Measurements from ENCODE around the gene THSD4. TPM values are rescaled to one million over a fixed set of nuclear protein-coding genes. Genes with fewer than 3 reads are reported as not detected.
A peak's percentile ranks its signal among the peaks of the same experiment; 100 is the strongest.

Gene THSD4
- total RNA-seq, 1 donor from 2014 or later: 1.4 TPM

DNA sequence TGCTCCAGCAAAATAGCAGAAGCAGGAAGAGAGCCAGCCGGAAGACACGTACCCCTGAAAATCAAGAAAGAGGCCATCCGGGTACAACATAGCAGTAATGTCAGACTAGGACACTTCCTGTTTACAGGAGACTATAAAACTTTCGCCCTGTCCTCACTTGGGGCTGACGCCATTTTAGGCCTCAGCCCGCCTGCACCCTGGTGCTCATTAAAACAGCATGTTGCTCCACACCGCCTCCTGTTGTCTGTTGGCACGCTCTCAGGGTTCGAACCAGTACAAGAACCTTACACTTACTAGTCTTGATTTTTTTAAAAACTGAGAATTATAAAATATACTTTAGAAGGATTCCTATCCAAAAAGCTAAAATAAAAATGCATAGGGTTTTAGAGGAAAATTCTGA, 535.3 kb downstream of the THSD4 start:
- Mint-ChIP-seq H3K9me3 (no peaks in the 10 kb centered on the region), H3K4me1 (no peaks in the 10 kb centered on the region), H3K27ac (ENCODE audit: unreplicated experiment) (no peak overlapping the region), H3K27me3 (ENCODE audit: low read depth) (peaks cover 4% of the 10 kb centered on the region), H3K36me3 (ENCODE audit: low read depth) (no peaks in the 10 kb centered on the region), H3K4me3 (no peak overlapping the region)
- no peak for TF ChIP-seq CTCF (conservative IDR thresholded peaks at IDR 0.05)
- no peak for DNase-seq (ENCODE audit: low read depth, low spot score)

DNA sequence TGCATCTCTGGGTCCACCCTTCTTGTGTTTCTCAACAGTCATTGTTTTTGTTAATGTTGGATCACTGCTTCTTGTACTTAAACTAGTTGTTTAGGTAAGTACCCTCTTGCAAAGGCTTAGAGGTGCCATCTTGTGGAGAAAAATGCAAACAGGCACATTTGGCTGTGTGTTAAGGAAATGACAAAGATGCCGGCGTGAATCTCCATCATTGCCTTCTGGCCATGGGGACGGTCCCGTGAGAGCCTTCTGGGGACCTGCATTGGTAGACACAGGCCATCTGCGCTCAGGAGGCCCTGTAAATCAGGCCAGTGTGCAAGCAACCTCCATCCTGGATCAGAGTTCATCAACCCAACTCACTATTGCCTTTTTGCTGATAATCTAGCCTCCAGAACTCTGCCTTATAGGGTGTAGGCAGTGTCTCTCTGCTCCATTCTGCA, 536.5 kb downstream of the THSD4 start:
- no peak overlapping the region for H3K4me3 Mint-ChIP-seq
- H3K27me3 Mint-ChIP-seq (ENCODE audit: low read depth): peaks cover 4% of the 10 kb centered on the region
- no peaks in the 10 kb centered on the region for H3K4me1 Mint-ChIP-seq
- no peak overlapping the region for H3K27ac Mint-ChIP-seq (ENCODE audit: unreplicated experiment)
- peak; percentile 71 for TF ChIP-seq CTCF (conservative IDR thresholded peaks at IDR 0.05)
- peak; percentile 15 for DNase-seq (ENCODE audit: low read depth, low spot score)
- H3K36me3 Mint-ChIP-seq (ENCODE audit: low read depth): no peaks in the 10 kb centered on the region
- no peaks in the 10 kb centered on the region for H3K9me3 Mint-ChIP-seq

DNA sequence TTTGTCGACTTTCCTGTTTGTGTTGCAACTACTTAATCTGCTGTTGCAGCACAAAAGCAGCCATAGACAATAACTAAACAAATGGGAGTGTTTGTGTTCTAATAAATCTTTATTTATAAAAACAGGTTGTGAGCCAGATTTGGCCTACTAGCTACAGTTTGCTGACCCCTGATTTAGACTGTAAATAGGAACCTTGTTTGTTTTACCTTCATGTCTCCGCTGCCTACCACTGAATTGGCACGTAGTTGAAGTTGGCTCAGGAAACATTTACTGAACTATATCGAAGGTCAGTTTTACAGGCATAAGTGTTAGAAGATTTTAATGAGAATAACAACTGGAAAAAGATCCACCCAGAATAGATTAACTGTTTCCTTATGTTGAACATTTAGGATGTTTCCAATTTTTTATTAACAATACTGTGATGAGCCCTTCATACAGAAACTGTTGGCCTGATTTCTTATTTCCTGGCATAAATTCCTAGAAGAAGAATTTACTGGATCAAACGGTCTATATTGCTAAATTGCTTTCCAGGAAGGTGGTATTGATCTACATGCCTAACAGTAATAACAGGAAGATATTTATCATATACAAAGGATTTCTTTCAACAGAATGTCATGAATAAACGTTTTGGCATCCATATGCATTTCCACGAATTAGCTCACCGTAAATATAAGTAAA, 538.9 kb downstream of the THSD4 start:
- Mint-ChIP-seq H3K27ac (ENCODE audit: unreplicated experiment) (no peak overlapping the region), H3K4me3 (no peak overlapping the region), H3K27me3 (ENCODE audit: low read depth) (peaks cover 4% of the 10 kb centered on the region), H3K4me1 (no peaks in the 10 kb centered on the region), H3K9me3 (no peaks in the 10 kb centered on the region), H3K36me3 (ENCODE audit: low read depth) (no peaks in the 10 kb centered on the region)
- TF ChIP-seq CTCF (conservative IDR thresholded peaks at IDR 0.05): no peak
- DNase-seq (ENCODE audit: low read depth, low spot score): no peak

- H3K4me1 Mint-ChIP-seq: no peaks in the 10 kb centered on the region
- no peaks in the 10 kb centered on the region for H3K9me3 Mint-ChIP-seq
- H3K4me3 Mint-ChIP-seq: no peak overlapping the region
- peaks cover 4% of the 10 kb centered on the region for H3K27me3 Mint-ChIP-seq (ENCODE audit: low read depth)
- no peak for TF ChIP-seq CTCF (conservative IDR thresholded peaks at IDR 0.05)
- DNase-seq (ENCODE audit: low read depth, low spot score): no peak
- H3K27ac Mint-ChIP-seq (ENCODE audit: unreplicated experiment): no peak overlapping the region
- H3K36me3 Mint-ChIP-seq (ENCODE audit: low read depth): no peaks in the 10 kb centered on the region
These were observed 539.5 kb downstream of the THSD4 start for GRCh38 chr15:71654720-71655174.

GRCh38 chr15:71656425-71656824, 541.2 kb downstream of the THSD4 start:
- TF ChIP-seq CTCF (conservative IDR thresholded peaks at IDR 0.05): no peak
- Mint-ChIP-seq H3K9me3 (no peaks in the 10 kb centered on the region), H3K4me3 (no peak overlapping the region), H3K4me1 (peaks cover 3% of the 10 kb centered on the region), H3K36me3 (ENCODE audit: low read depth) (no peaks in the 10 kb centered on the region), H3K27me3 (ENCODE audit: low read depth) (peaks cover 4% of the 10 kb centered on the region), H3K27ac (ENCODE audit: unreplicated experiment) (no peak overlapping the region)
- DNase-seq (ENCODE audit: low read depth, low spot score): no peak
